HL-60 (cell line): ENCODE results near the gene GHDC.

Experiments used
- CTCF ChIP-seq: IDR thresholded peaks from one replicate; pipeline ENCODE4 v1.5.1; 2011; ENCODE audit warnings: low read length, control low read depth, inconsistent platforms; ENCODE audit not compliant: insufficient read depth
- POLR2AphosphoS5 ChIP-seq: IDR thresholded peaks from 2 replicates; pipeline ENCODE4 v1.6.1; 2012; ENCODE audit warnings: low read depth
- REST ChIP-seq: IDR thresholded peaks from 2 replicates; pipeline ENCODE4 v1.6.1; 2012; ENCODE audit warnings: low read depth; ENCODE audit not compliant: insufficient replicate concordance

- TF ChIP-seq CTCF (no peak), POLR2AphosphoS5 (no peak), REST (no peak)
These were observed 52.9 kb downstream of the GHDC start for GRCh38 chr17:42141382-42141781.
